Fibroblast of lung (primary cell): Measurements from ENCODE around the gene MCOLN2. TPM values are rescaled to one million over a fixed set of nuclear protein-coding genes. Genes with fewer than 3 reads are reported as not detected.
"Not testable (repeated sequence)": the region's sequence is repeated elsewhere in the genome, so short reads cannot be mapped to it uniquely, and the experiment has no call there.

ENCODE experiments used
- DNase-seq, 2 donors: peaks; one replicate each; pipeline versions ENCODE4 v3.0.0 to v3.0.0-alpha.2; 2010; ENCODE audit warnings: low read depth in 2 of 2
- H2AFZ ChIP-seq: 2 replicates; pipeline ENCODE4 v1.5.1; 2012; ENCODE audit warnings: low read length, control low read depth, inconsistent platforms
- H3K27ac ChIP-seq: 2 replicates; pipeline ENCODE4 v1.5.1; 2011; ENCODE audit warnings: low read length, control low read depth; ENCODE audit not compliant: insufficient read depth
- H3K27me3 ChIP-seq: 2 replicates; pipeline ENCODE4 v1.5.1; 2011; ENCODE audit warnings: mild to moderate bottlenecking, low read length; ENCODE audit not compliant: control insufficient read depth, insufficient read depth
- H3K36me3 ChIP-seq: 2 replicates; pipeline ENCODE4 v1.5.1; 2011; ENCODE audit warnings: low read length; ENCODE audit not compliant: control insufficient read depth, insufficient read depth
- H3K4me1 ChIP-seq: 2 replicates; pipeline ENCODE4 v1.5.1; 2011; ENCODE audit warnings: low read length; ENCODE audit not compliant: control insufficient read depth, insufficient read depth; ENCODE audit errors: extremely low read depth
- H3K4me2 ChIP-seq: 2 replicates; pipeline ENCODE4 v1.5.1; 2011; ENCODE audit warnings: low read length, control low read depth; ENCODE audit not compliant: insufficient read depth; ENCODE audit errors: extremely low read depth
- H3K4me3 ChIP-seq, 4 experiments: fragments of 200-600 bp in 1 of 4; sonication (generic) in 1 of 4; replicated peaks in 1 of 4; 2 replicates each; pipeline ENCODE4 v1.5.1; 2011 to 2016; ENCODE audit warnings: low read length in 4 of 4, low read depth in 3 of 4, mild to moderate bottlenecking in 3 of 4, control low read depth in 2 of 4, inconsistent platforms in 1 of 4, mixed read lengths in 1 of 4; ENCODE audit not compliant: insufficient read depth in 1 of 4; ENCODE audit errors: control extremely low read depth in 1 of 4
- H3K79me2 ChIP-seq: 2 replicates; pipeline ENCODE4 v1.5.1; 2012; ENCODE audit warnings: mild to moderate bottlenecking, low read length, inconsistent platforms; ENCODE audit not compliant: control insufficient read depth, insufficient read depth
- H3K9ac ChIP-seq: 2 replicates; pipeline ENCODE4 v1.5.1; 2011; ENCODE audit warnings: mild to moderate bottlenecking, low read length, control low read depth; ENCODE audit not compliant: insufficient read depth
- H3K9me3 ChIP-seq: 2 replicates; pipeline ENCODE4 v1.5.1; 2012; ENCODE audit warnings: low read depth, low read length; ENCODE audit not compliant: control insufficient read depth, insufficient read depth
- H4K20me1 ChIP-seq: 2 replicates; pipeline ENCODE4 v1.5.1; 2011; ENCODE audit warnings: low read length; ENCODE audit not compliant: control insufficient read depth, insufficient read depth; ENCODE audit errors: extremely low read depth
- CTCF ChIP-seq, 2 donors: IDR thresholded peaks in 1 of 2; conservative IDR thresholded peaks in 1 of 2; 1 replicate in 1 of 2; 2 replicates in 1 of 2; pipeline ENCODE4 v1.5.1; 2011 to 2012; ENCODE audit warnings: low read length in 2 of 2, control low read depth in 1 of 2, inconsistent platforms in 1 of 2, low read depth in 1 of 2, mild to moderate bottlenecking in 1 of 2
- EZH2 ChIP-seq: IDR thresholded peaks from 2 replicates; pipeline ENCODE4 v1.5.1; 2012; ENCODE audit warnings: low read length, control low read depth, mild to moderate bottlenecking; ENCODE audit errors: missing control alignments
- polyA plus RNA-seq, 2 donors: library from polyadenylated mRNA; depleted of rRNA in 1 of 2; stranded (reverse) in 1 of 2; unstranded in 1 of 2; fragments of >200 nt; gene quantifications; 2 replicates each; pipeline ENCODE4 v1.2.1, GENCODE V29; 2011 to 2012; ENCODE audit warnings: missing spikeins in 1 of 2
- total RNA-seq: library from RNA; depleted of rRNA; stranded (reverse); fragments of >200 nt; gene quantifications from 2 replicates; pipeline ENCODE4 v1.2.1, GENCODE V29; 2014

The MCOLN2 gene
- total and polyA plus RNA-seq, 2 donors (not counting 1 experiment from before 2014, with no cell fraction given) = 0.44 to 1.5 TPM

DNA sequence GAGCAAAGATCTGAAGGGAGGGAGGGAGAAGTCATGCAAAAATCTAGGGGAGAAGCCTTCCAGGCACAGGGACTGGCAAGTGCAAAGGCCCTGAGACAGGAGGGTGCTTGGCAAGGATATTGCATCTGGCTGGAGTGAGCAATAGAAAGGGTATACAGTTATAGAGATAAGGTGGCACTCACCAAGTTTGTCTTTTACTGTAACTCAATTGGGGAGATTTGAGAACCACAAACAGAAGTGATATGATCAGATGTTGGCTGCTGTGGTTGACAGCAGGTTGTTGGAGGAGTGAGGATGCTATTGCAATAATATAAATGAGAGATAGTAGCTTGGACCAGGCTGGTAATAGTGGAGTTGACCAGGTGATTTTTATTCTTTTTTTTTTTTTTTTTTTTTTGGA lies 25.8 kb upstream of the MCOLN2 start:
- DNase-seq = no peak
- no peak overlapping the region for H3K4me2 ChIP-seq
- TF ChIP-seq EZH2 (no peak), CTCF (conservative IDR thresholded peaks at IDR 0.05 in 1 of 2, IDR thresholded peaks at IDR 0.05 in 1 of 2; ENCODE audit: low read depth in 1 of 2, low read length in 2 of 2) (no peak)

GRCh38 chr1:85019994-85020393 lies 23.1 kb upstream of the MCOLN2 start:
- Histone ChIP-seq H3K4me2 (no peak overlapping the region), H3K4me3 (no peak overlapping the region), H3K27ac (peak overlapping the region; percentile 32), H3K9me3 (no peaks in the 10 kb centered on the region), H4K20me1 (no peaks in the 10 kb centered on the region), H3K36me3 (no peaks in the 10 kb centered on the region), H3K27me3 (no peaks in the 10 kb centered on the region), H3K9ac (no peak overlapping the region), H2AFZ (peak overlapping the region; percentile 40), H3K4me1 (no peaks in the 10 kb centered on the region), H3K79me2 (no peaks in the 10 kb centered on the region)
- DNase-seq = no peak
- TF ChIP-seq CTCF (conservative IDR thresholded peaks at IDR 0.05 in 1 of 2, IDR thresholded peaks at IDR 0.05 in 1 of 2; ENCODE audit: low read depth in 1 of 2, low read length in 2 of 2) (no peak), EZH2 (no peak)

More for the DNA sequence above, 25.8 kb upstream of the MCOLN2 start:
- no peak overlapping the region for H3K4me3 ChIP-seq
- H3K27me3 ChIP-seq = no peaks in the 10 kb centered on the region
- no peak overlapping the region for H3K27ac ChIP-seq
- no peaks in the 10 kb centered on the region for H3K36me3 ChIP-seq
- H3K9ac ChIP-seq = no peak overlapping the region
- H3K79me2 ChIP-seq = no peaks in the 10 kb centered on the region
- no peak overlapping the region for H2AFZ ChIP-seq
- H4K20me1 ChIP-seq = no peaks in the 10 kb centered on the region
- H3K4me1 ChIP-seq = no peaks in the 10 kb centered on the region
- H3K9me3 ChIP-seq = no peaks in the 10 kb centered on the region

- no peak for DNase-seq
- Histone ChIP-seq H4K20me1 (no peaks in the 10 kb centered on the region), H2AFZ (no peak overlapping the region), H3K27me3 (no peaks in the 10 kb centered on the region), H3K36me3 (no peaks in the 10 kb centered on the region), H3K9me3 (no peaks in the 10 kb centered on the region), H3K27ac (no peak overlapping the region), H3K4me2 (no peak overlapping the region), H3K79me2 (no peaks in the 10 kb centered on the region), H3K4me1 (no peaks in the 10 kb centered on the region), H3K4me3 (no peak overlapping the region), H3K9ac (no peak overlapping the region)
- no peak for TF ChIP-seq CTCF (conservative IDR thresholded peaks at IDR 0.05 in 1 of 2, IDR thresholded peaks at IDR 0.05 in 1 of 2; ENCODE audit: low read depth in 1 of 2, low read length in 2 of 2)
- TF ChIP-seq EZH2 = no peak
These were observed 18.9 kb upstream of the MCOLN2 start for GRCh38 chr1:85015826-85016225.

- H3K4me1 ChIP-seq, H3K9ac ChIP-seq, H3K79me2 ChIP-seq: not testable (repeated sequence)
These were observed 8.7 kb upstream of the MCOLN2 start for GRCh38 chr1:85005641-85006040.

More at GRCh38 chr1:85005641-85006040, 8.7 kb upstream of the MCOLN2 start:
- DNase-seq, H4K20me1 ChIP-seq, H3K4me2 ChIP-seq, H2AFZ ChIP-seq, H3K4me3 ChIP-seq, H3K36me3 ChIP-seq, H3K9me3 ChIP-seq, H3K27ac ChIP-seq: not testable (repeated sequence)
- H3K27me3 ChIP-seq = peaks cover 12% of the 10 kb centered on the region
